Measurements from ENCODE around the gene TDRD6.
"Not testable (repeated sequence)": the region's sequence is repeated elsewhere in the genome, so short reads cannot be mapped to it uniquely, and the experiment has no call there.

The TDRD6 gene

GRCh38 chr6:46743425-46744158 lies 55.9 kb downstream of the TDRD6 start:
- TF ChIP-seq POLR2A (IDR thresholded peaks at IDR 0.05; ENCODE audit: low read depth, low read length): no peak
- DNase-seq (ENCODE audit: insufficient read length, low spot score): no peak
- no peak for FAIRE-seq

- FAIRE-seq; DNase-seq (ENCODE audit: insufficient read length, low spot score): not testable (repeated sequence)
Measured at GRCh38 chr6:46744159-46744725, 56.6 kb downstream of the TDRD6 start.

GRCh38 chr6:46745973-46746372 lies 58.3 kb downstream of the TDRD6 start:
- no peak for FAIRE-seq
- TF ChIP-seq POLR2A (IDR thresholded peaks at IDR 0.05; ENCODE audit: low read depth, low read length): no peak

GRCh38 chr6:46746696-46747095 lies 59.0 kb downstream of the TDRD6 start, which contains the start of gene ANKRD66:
ANKRD66 (plus strand) TSS chr6:46746933; CDS start chr6:46751949, 5,016 bp downstream.
- DNase-seq (ENCODE audit: insufficient read length, low spot score) (no peak), FAIRE-seq (no peak)
- no peak for TF ChIP-seq POLR2A (IDR thresholded peaks at IDR 0.05; ENCODE audit: low read depth, low read length)

More at GRCh38 chr6:46745973-46746372, 58.3 kb downstream of the TDRD6 start:
- no peak for DNase-seq (ENCODE audit: insufficient read length, low spot score)

GRCh38 chr6:46748940-46749503 lies 61.3 kb downstream of the TDRD6 start:
- no peak for TF ChIP-seq POLR2A (IDR thresholded peaks at IDR 0.05; ENCODE audit: low read depth, low read length)
- no peak for DNase-seq (ENCODE audit: insufficient read length, low spot score)
- FAIRE-seq: no peak

- DNase-seq (ENCODE audit: insufficient read length, low spot score): no peak
- FAIRE-seq: no peak
- no peak for TF ChIP-seq POLR2A (IDR thresholded peaks at IDR 0.05; ENCODE audit: low read depth, low read length)
Measured at GRCh38 chr6:46749731-46750130, 62.0 kb downstream of the TDRD6 start.

- TF ChIP-seq POLR2A (IDR thresholded peaks at IDR 0.05; ENCODE audit: low read depth, low read length): no peak
- DNase-seq (ENCODE audit: insufficient read length, low spot score): no peak
- FAIRE-seq: no peak
Measured at GRCh38 chr6:46751658-46752057, 64.0 kb downstream of the TDRD6 start.
